HG03135 (cell line): Measurements from ENCODE around the gene C22orf23.
"Not testable (repeated sequence)": the region's sequence is repeated elsewhere in the genome, so short reads cannot be mapped to it uniquely, and the experiment has no call there.

Source experiments
- ATAC-seq: cut with Tn5 transposase; IDR thresholded peaks from one replicate; pipeline ENCODE4 v1.9.1; 2021; ENCODE audit warnings: mild to moderate bottlenecking, moderate library complexity; ENCODE audit not compliant: unreplicated experiment

The C22orf23 gene

DNA sequence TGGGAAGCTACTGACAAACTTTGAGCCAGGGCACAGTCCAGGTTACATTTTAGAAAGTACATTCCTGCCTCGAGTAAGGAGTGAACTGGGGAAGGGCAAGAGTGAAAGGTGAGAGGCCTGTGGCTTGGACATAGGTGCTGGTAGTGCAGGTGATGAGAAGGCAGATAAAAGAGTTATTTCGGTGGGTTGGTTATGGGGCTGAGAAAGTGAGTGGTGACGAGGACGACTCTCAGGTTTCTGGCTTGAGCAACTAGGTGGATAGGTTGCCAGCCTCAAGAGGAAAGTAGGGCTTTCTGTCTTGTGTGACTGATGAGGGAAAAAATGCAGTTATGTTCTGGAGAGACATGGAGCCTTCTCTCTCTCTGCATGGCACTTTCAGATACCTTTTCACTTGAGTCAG, 3.8 kb upstream of the C22orf23 start:
- ATAC-seq, result no peak

DNA sequence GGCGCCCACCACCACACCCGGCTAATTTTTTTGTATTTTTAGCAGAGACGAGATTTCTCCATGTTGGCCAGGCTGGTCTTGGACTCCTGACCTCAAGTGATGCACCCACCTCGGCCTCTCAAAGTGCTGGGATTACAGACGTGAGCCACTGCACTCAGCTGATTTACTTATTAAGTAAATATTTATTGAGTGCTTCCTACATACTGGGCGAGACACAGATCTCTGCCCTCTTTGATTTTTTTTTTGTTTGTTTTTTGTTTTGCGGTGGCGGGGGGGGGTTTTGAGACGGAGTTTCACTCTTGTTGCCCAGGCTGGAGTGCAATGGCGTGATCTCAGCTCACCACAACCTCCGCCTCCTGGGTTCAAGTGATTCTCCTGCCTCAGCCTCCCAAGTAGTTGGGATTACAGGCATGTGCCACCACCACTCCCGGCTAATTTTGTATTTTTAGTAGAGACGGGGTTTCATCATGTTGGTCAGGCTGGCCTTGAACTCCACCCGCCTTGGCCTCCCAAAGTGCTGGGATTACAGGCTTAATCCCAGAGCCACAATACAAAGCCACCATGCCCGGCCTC, 2.5 kb upstream of the C22orf23 start:
- not testable (repeated sequence) for ATAC-seq

DNA sequence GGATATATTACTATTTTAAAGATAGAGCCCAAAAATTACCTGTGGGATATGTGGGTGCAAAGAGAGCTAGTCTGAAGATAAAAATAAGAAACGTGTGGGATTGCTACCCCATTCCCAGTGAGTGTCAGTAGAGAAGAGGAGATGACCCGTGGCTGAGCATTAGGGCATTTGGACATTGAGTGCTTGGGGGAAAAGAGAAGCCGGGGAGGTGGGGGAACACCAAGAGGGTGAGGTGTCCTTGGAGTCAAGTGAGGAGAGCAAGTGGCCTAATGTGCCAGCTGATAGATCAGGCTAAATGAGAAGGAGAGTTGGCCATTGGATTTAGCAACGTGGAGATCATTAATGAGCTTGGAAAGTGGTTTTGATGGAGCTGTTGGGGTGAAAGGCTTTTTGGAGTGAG, 1.3 kb upstream of the C22orf23 start:
- ATAC-seq, result no peak

DNA sequence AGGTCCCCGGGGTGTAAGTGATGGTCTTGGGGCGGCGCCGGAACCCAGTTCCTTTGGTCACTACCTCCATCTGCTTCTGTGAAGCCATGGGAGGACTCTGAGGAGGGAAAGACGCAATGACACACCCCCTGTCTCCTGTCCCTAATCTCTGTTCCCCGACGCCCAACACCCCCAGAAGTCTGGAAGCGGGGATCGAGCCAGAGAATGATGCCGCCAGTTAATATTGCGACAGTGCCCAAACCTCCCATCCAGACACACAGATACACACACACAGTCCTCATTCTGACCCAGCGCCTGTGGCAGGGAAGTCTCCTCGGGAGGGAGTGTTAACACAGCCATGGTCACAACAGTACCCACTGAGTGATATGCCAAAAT, 352 bp downstream of the C22orf23 start:
- peak; percentile 4 for ATAC-seq

DNA sequence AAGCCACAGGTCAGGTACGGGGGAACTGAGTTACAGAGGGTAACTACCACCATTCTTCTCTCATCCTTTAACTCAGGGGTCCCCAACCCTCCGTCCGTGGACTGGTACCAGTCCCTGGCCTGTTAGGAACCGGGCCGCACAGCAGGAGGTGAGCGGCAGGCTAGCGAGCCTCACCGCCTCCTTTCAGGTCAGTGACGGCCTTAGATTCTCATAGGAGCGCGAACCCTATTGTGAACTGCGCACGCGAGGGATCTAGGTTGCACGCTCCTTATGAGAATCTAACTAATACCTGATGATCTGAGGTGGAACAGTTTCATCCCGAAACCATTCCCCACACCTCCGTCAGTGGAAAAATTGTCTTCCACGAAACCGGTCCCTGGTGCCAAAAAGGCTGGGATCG, 772 bp downstream of the C22orf23 start:
- not testable (repeated sequence) for ATAC-seq

DNA sequence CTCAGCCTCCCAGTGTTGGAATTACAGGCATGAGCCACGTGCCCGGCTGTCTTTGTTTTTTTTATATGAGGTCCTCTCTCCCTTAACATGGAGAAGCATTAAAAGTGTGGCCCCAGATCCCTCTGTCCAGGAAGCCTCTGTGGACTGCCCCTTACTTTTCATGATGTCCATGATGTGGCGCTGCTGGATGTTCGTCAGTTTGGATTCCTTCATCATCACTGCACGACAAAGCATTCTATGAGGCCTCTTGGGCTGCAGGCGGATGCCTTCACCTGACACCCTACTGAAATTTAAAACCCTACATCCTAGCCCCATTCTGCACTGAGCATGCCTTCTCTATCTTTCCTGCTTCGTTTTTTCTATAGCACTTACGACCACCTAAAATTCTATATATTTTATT, 2.1 kb downstream of the C22orf23 start:
- no peak for ATAC-seq

DNA sequence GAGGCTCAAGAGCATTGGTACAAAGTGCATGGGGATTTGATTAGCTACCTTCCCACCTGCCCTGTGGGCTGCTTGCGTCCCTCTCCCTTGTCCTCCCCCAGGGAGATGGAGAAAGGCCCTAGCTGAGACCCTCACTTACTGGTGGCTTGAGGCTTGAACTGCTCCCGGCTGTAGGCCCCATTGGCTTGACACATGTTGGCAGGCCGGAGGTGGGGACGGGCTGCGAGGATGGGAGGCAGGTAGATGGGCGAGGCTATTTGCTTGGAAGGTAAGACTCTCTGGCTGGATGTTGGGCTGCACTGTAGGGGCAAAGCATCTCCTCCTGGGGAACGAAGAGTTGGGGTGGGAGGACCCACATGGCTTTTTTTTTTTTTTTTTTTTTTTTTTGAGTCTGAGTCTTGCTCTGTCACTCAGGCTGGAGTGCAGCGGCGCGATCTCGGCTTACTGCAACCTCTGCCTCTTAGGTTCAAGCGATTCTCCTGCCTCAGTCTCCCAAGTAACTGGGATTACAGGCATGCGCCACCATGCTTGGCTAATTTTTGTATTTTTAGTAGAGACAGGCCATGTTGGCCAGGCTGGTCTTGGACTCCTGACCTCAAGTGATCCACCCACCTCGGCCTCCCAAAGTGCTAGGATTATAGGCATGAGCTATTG, 6.1 kb downstream of the C22orf23 start:
- not testable (repeated sequence) for ATAC-seq

DNA sequence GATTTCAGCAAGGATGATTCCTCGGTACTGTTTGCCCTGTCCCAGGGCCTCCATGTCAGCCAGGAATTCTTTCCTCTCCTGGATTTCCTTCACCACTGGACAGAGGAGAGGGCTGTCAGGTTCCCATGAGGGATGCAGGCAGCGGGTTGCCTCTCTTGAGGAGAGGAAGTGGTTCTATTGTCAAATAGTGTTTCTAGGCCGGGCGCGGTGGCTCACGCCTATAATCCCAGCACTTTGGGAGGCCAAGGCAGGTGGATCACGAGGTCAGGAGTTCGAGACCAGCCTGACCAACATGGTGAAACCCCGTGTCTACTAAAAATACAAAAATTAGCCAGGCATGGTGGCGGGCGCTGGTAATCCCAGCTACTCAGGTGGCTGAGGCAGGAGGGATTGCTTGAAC, 9.0 kb downstream of the C22orf23 start:
- not testable (repeated sequence) for ATAC-seq

DNA sequence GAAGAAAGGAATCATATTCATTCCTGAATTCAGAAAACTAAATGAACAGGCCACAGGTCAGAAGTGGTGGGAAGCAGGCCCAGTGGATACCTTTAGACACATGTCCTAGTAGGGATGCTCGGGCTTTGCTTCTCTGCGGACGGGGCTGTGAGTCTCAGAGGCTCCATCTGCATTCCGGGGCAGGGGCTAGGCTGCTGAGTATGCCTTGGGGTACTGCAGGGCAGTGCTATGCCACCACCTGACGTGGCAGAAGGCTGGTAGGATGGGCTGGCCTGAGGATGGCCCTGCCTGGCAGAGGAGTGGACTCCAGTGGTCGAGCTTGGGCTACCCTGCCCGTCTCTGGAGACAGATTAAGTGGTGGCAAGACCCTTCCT, 9.6 kb downstream of the C22orf23 start:
- ATAC-seq, result no peak

DNA sequence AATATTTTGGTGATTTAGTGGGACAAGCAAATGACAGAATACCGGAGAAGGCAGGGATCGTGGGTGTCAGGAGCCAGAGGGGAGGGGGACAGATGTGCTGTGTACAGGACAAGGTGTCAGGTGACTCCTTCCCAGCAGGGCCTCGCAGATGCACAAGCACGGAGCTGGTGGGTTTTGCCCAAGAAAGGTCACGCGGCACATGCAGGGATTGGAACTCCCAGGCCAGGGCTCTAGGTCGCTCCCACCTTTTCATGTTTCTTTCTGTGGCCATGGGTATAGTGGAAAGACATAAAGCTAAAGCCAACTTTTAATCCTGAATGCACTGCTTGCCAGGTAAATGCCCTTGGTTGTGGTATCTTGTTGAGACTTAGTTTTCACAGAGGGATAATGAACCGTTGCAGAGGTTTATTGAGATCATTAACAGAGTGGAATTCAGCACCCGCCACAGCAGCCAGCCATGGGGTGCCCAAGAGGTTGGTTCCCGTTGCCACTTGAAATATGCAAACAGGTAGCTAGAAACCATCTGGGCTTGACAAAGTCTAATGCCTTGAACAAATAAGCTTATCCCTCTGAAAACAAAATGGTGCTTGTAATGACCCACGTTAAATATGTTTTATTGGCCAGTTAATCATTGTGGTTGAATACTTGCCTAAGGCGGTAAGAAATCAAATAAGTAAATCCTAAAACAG, 10.1 kb downstream of the C22orf23 start:
- ATAC-seq, result no peak

DNA sequence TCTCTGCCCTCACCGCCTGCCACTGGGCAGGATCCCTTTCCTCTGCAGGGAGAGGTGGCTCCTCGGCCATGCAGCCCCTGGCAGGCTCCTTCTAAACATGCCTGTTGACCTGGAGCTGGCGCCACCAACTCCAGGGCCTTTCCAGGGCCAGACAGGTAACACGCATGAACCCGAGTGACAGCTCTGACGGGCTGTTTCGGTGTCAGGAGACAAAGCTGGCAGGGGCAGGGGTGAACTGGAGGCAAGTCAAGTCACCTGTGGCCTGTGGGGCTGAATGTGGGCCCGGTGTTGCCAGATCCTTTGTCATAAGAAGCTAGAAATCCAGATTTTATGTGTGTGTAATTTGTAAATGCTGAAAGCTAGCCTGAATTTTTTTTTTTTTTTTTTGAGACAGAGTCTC, 11.3 kb downstream of the C22orf23 start:
- no peak for ATAC-seq

DNA sequence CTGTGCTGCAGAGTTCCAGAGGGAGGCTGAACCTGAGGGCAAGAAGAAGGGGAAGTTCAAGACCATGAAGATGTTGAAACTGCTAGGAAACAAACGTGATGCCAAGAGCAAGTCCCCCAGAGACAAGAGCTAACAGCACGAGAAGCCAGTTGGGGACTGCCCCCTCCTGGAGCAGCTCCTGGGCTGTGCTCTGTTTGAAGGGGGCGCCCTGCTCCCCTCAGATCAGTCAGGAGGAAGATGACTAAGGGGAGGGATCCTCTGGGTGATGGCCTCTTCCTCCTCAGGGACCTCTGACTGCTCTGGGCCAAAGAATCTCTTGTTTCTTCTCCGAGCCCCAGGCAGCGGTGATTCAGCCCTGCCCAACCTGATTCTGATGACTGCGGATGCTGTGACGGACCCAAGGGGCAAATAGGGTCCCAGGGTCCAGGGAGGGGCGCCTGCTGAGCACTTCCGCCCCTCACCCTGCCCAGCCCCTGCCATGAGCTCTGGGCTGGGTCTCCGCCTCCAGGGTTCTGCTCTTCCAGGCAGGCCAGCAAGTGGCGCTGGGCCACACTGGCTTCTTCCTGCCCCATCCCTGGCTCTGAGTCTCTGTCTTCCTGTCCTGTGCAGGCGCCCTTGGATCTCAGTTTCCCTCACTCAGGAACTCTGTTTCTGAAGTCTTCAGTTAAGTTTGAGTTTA, 12.6 kb downstream of the C22orf23 start:
- ATAC-seq, result no peak

DNA sequence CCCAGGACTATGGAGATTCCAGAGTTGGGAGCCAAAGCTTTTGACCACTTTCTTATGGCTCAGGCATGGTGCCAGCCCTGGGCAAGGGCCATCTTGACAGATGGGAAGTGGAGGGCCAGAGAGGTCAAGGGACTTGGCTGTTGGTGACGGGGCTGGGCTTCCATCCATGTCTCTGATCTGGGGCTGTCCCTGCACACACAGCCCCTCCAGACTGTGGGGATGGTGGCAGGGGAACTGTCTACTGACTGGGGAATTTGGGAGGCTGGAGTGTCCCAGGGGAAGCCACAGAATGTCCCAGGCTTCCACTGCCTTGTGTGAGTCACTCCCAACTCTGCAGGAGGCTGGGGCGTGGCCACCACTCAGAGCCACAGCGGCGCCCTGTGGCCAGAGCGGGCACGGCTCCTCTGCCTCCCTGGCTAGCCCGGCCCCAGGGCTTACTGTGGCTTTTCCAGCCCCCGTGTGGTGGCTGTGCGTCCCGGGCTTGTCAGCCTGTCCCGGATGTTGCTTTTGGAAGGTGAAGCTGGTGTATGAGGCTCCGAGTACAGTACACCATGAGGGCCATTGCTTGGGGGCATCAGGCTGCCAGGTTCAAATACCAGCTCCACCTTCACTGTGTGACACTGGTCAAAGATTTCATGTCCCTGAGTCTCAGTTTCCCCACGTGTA, 19.6 kb downstream of the C22orf23 start:
- no peak for ATAC-seq

DNA sequence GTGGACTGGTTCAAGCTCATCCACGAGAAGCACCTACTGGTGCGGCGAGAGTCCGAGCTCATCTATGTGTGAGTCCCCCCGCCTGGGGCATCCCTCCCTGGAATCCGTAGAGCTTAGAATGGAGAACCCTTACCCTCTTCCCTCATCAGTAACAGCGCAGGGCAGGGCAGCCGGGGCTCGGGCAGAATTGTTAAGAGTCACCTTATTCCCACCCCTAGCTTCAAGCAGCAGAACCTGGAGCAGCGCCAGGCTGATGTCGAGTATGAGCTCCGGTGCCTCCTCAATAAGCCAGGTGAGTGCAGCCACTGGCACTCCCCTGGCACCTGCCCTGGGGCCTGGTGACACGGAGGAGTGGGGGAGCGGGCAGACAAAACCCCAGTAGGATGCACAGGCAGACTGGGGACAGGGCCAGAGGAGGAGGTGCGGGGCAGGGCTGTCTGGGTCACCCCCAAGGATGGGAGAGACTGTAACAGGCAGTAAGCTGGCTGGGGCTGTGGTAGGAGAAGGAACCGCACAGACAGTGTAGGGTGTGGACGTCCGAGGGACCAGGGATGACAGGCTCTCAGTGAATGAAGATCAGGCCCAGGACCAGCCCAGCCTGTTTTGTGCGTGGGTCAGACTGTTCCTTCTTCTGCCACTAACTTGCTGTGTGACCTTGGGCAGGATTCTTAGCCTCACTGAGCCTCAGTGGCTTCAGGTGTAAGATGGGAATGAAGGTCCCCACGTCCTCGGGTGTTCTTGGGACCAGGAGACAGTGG, 20.4 kb downstream of the C22orf23 start:
- ATAC-seq, result no peak

DNA sequence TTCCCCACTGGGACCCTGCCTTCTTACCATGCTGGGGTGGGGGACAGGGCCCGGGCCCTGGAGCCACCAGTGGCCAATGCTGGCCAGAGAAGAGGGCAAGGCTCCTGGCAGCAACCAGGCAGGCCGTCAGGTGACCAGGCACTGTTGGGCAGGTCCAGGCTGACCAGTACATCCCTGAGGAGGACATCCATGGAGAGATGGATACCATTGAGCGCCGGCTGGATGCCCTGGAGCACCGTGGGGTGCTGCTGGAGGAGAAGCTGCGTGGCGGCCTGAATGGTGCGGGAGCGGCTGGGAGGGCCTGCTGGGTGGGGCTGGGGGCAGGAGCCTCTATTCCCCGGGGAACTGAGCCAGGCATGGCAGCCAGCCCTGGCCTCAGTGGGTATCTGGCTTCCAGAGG, 21.0 kb downstream of the C22orf23 start:
- ATAC-seq, result no peak

DNA sequence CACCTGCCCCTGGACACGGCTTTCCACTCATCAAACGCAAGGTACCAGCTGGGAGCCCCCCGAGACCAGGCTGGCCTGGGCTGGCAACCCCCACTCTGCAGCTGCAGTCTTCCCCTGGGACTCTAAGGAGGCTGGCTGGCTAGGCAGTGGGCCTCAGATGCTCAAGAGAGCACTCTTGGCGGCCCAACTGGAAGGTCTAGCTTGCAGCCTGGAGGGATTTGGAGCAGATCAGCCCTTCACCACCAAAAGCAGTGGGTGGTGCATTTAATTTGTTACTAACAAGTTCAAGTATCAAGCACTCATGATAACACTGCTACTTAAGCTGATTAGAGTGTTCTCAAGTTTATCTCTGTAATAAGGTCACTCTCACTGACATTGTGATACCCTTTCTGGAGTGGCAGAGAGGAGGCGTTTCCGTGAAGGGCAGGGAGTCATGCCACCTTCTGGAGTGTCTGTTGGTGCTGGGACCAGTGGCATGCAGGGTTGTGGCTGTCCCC, 21.5 kb downstream of the C22orf23 start:
- no peak for ATAC-seq

DNA sequence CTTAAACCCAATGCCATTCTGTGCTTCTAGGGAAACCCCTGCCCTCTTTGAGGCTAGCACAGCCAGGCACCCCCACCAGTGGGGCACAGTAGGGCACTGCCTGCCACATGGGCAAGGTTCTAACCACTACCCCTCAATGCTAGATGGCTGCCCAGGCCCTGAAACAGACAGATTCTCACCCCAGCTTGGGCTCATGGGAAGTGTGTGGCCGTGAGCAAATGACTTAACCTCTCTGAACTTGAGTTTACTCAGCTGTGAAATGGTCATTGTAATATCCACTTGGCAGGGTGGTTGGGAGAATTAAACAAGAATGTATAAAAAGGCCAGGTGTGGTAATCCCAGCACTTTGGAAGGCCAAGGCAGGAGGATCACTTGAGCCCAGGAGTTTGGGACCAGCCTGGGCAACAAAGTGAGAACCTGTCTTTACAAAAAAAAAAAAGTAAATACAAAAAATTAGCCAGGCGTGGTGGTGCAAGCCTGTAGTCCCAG, 22.4 kb downstream of the C22orf23 start:
- no peak for ATAC-seq

DNA sequence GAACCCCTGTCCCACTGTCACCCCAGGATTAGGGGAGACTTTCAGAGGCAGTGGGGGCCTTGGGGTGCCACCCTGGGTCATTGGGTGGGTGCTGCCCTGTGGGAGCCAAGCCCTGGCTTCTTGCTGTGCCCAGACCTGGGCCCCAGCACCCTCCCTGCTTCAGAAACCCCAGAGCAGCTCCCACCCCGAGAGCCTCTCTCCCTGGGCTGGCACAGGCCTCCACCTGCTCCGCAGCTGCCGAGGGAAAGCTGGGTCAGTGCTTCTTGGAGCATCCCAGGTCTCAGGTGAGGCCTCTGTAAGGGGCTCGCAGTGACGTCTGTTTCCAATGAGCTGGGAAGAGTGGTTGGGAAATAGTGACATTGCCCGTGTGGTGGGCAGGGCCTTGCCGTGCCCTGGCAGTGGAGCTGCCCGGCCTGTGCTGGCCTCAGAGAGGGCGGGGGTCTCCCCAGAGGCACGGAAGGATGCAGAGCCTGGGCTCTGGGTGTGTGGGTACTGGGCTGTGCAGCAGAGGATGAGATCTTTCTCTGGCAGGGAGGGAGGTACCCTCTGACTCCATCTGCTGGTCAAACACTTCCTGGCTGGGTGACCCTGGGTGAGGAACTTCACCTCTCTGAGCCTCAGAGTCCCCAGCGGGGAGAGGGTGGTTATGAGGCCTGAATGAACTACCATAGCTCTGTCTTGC, 23.0 kb downstream of the C22orf23 start:
- ATAC-seq, result no peak

DNA sequence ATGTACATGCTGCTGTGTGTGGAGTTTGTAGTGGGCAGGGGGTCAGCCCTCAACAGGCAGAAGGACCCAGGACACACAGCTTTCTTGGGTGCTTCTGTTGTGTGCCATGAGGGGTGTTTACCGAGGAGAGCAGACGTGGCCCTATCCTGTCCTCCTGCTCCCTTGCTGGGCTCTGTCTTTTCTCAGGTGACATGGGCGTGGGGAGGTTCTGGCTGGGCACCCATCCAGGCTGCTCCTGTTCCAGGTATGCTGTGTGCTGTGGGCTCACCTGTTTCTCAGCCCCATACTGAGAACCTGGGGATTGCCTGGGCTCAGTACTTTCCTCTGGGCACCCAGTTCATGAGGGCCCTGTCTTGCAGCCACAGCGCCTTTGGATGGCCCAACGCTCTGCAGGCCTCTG, 24.0 kb downstream of the C22orf23 start:
- no peak for ATAC-seq

DNA sequence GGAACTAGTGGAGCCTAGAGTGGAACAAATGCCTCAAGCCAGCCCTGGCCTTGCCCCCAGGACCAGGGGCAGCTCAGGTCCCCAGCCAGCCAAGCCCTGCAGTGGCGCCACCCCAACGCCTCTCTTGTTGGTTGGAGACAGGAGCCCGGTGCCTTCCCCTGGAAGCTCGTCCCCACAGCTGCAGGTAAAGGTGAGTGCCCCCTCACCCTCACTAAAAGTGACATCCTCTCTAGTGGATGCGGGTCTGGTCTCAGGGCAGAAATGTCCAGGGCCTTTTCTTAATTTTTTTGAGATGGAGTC, 25.8 kb downstream of the C22orf23 start:
- ATAC-seq, result no peak
